HG03469 (cell line): ENCODE data around the gene ZBTB5.
"Not testable (repeated sequence)": the region's sequence is repeated elsewhere in the genome, so short reads cannot be mapped to it uniquely, and the experiment has no call there.

Source experiments
- ATAC-seq: cut with Tn5 transposase; IDR thresholded peaks from one replicate; pipeline ENCODE4 v1.9.1; 2021; ENCODE audit warnings: mild to moderate bottlenecking, moderate library complexity, moderate number of reproducible peaks; ENCODE audit not compliant: unreplicated experiment

Gene ZBTB5

DNA sequence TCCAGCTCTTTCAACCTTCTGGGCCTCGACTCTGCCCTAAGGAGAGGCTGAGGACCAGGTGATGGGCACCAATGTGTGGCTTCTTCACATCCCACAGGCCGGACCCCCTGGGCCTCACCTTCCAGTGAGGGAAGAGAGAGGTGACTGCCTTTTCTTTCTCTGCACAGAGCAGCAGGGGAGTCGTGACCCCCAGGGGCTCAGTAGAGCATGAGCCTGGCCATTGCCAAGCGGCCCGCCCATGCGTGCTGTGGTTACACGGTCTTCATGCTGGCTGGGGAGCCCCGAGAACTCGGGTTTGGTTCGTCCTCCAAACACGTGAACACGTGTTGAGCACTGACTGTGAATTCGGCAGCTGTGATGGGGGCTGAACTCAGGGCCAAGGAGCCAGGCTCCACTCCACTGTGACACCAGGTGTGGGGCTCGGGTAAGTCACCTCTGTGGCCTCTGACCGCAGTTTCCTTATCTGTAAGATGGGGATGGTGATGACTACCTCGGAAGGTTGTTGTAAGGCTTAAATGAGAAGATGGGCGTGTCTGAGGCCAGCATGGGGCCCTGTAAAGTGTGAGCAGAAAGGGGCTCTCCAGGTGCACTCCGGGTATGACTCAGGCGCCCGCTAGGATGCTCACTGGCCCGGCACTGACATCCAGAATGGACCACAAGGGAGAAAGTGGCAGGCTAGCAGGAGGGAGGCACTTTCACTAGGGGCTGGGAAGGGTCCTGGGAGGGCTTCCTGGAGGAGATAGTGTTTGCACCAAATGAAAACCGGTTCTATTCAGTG lies 56.1 kb downstream of the ZBTB5 start:
- peak; percentile 72 for ATAC-seq

DNA sequence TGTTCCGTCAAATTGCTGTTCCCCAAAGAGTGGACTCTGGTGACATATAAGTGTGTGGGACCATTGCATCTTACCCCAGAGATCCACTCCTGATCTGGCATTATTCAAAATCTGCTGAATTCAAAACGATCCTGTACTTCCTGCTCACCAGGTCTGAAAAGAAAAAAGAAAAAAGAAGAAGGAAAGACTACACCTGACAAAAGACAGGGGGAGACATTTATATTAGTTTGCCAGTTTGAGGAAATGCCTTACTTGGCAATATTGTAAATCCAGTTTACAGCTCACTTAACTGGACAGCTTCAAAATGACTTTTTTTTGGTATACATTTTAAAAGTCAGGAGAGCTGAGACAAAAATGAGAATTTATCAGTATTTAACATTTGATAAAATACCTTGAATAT lies 57.8 kb downstream of the ZBTB5 start:
- ATAC-seq: no peak

DNA sequence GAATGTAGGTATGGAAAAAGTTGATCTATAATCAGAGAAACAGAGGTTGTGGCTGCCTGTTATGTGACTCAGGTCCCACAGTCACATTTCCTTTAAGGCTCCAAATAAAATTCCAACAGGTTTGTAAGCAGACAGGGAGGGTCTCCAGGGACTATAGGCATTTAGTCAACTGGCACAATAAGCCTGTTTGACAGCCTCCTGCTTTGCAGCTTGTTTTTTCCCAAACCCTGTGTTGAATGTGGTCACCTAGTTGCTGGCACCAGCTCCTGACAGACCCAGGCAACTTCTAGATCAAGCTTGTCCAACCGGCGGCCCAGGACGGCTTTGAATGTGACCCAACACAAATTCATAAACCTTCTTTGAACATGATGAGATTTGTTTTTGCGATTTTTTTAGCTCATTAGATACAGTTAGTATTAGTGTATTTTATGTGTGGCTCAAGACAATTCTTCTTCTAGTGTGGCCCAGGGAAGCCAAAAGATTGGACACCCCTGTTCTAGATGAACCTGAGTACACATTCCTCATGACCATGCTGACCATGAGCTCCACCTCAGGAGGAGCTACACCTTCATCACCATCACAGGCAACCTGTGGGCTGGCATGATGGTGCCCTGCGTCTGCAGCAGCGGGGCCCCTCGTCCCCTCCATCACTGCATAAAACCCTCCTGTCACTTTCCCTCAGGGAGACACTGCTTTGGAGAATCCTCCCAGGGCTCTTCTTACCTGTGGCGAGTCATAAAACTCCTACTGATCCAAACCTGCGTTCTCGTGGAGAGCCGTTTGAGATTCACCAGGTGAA lies 58.4 kb downstream of the ZBTB5 start:
- no peak for ATAC-seq

DNA sequence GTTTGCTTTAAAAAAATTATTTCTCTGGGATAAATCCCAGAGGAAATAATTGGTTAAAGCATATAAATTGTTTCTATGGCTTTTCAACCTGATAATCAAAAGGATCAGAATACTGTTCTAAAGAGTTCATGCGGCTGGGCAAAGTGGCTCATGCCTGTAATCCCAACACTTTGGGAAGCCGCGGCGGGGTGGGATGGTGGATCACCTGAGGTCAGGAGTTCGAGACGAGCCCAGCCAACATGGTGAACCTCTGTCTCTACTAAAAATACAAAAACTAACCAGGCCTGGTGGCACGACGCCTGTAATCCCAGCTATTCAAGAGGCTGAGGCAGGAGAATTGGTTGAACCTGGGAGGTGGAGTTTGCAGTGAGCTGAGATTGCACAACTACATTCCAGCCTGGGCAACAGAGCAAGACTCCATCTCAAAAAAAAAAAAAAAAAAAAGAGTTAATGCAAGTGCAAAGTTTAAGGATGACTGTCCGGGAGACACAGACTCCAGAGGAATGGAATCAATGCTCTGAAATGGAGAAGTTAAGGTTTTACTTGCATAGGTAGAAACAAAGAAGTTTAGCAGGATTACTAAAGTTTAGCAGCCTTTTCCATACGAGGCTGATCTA lies 59.4 kb downstream of the ZBTB5 start:
- ATAC-seq: no peak

DNA sequence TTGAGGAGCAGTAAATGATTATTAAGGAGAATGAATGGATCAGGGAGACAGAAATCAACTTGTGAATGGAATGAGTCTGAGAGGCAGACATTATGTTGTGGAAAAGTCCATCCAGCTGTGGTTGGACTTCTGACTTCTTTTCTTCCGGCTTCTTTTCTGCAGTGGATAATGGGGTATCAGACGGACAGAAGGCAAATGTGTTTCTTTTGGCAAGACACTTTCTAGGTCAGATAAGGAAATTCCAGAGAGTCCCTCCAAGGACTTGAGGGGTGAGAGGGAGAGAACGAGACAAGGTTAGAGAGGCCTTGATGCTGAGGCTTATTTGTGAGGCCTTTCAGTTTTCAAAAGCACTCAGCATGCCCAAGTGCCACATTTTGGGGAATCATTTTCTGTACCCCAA lies 59.9 kb downstream of the ZBTB5 start:
- no peak for ATAC-seq

DNA sequence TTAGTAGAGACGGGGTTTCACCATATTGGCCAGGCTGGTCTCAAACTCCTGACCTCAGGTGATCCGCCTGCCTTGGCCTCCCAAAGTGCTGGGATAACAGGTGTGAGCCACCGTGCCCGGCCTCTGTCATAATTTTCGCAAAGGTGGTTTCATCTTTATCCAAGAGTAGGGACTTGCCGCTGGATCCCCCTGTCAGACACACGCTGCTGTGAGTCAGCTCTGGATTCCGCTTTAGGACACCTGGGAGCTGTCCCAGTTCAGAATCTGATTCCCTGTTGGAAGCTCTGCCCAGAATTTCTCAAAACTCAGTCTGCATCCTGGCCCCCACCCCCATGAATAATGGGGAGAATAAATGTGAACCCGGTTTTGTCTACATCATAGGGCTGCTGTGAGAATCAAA lies 60.7 kb downstream of the ZBTB5 start:
- no peak for ATAC-seq

DNA sequence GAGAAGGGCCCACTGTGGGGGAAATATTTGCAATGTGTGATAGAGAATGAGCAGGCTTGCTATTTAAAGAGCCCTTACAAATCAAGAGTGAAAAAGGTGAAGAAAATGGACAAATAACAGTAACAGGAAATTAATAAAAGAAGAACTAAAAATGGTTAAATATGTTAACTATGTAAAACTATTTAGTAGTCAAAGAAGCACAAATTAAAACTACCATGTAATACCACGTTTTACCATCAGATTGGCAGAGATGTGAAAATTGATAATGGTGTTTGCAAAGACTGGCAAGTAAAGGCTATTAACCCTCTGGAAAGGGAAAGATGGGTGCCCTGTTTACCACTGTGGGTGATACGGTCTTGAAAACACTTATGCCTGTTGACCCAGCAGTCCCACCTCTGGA lies 65.9 kb downstream of the ZBTB5 start:
- no peak for ATAC-seq

DNA sequence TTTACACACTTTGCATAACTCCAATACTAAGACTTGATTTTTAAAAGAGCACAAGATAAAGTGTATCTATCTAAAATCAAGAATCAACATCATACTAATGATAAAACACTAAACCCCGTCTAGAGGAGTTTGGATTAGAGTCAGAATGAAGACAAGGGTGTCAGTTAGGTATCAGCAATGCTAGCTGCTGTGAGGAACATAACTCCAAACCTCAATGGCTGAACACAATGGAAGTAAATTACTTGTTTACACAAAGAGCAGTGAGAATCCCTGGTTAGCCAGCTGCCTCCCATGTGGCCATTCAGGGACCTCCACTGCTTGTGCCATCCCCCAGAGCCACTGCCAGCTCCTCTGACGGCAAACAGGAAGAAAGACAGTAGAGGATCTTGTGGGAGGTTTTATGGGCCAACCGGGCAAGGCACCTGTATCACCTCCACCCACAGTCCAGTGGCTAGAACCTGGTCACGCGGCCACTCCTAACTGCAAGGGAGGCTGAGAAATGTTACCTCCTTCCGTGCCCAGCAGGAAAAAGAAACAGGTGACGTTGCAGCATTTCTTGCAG lies 66.7 kb downstream of the ZBTB5 start:
- ATAC-seq: no peak

DNA sequence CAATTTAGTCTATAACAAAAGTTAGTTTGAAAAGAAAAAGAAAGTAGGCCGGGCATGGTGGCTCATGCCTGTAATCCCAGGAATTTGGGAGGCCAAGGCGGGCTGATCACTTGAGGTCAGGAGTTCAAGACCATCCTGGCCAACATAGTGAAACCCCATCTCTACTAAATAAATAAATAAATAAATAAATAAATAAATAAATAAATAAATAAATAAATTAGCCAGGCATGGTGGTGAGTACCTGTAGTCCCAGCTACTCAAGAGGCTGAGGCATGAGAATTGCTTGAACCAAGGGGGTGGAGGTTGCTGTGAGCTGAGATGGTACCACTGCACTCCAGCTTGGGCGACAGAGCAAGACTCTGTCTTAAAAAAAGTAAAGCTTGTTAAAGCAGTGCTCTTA lies 67.3 kb downstream of the ZBTB5 start:
- not testable (repeated sequence) for ATAC-seq

DNA sequence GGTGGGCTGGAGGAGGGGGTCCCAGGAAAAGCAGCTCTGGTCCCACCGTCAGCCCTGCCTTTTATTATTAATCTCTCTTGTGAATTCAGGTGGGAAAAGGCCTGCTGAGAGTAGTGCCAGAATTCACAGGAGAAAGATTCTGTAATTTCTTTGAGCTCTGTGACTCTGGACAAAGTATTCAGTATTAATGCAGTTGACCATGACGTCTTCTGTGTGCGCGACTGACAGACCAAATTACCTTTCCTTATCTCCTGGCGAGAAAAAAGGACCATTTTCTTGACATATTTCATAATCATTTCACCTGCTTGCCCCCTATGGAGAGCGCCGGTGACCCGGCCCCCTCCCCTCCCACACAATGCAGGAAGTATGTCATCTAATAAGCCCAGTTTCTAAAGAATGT lies 69.6 kb downstream of the ZBTB5 start:
- ATAC-seq: no peak

DNA sequence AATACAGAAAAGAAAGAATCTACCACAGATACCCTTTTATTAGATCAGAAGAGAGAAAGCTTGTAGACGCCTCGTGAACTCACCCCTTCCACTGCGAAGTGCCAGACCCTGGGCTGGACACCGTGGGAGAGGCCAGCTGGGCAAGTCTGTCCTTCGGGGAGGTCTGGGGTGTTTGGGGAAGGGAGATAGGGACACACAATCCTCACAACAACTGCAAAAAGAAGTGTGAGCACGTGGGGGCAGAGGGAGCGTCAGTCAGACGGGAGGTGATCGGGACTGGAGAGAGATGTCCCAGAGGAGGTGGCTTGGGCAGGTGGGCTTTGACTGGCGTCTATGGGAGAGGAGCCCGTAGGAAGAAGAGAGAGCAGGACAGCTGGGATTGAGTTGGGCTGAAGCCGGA lies 70.0 kb downstream of the ZBTB5 start:
- no peak for ATAC-seq

DNA sequence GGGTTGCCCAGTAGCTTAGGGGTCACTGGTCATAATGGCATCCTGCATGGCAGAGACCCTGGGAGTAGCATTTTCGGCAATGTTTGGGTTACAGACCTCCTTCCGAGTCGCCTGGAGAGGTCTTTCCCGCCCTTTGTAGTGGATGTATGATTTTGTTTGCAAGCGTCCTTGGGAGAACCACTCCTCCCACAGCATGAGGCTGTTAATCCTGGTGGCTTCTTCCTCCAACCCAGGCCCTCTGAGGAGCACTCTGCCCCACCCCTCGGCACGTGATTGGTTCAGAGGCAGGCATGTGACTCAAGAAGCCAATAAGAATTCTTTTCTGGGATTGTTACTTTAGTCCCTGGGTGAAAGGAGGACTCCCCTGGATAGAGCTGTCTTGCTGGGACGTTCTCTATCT lies 73.0 kb downstream of the ZBTB5 start:
- ATAC-seq: no peak

DNA sequence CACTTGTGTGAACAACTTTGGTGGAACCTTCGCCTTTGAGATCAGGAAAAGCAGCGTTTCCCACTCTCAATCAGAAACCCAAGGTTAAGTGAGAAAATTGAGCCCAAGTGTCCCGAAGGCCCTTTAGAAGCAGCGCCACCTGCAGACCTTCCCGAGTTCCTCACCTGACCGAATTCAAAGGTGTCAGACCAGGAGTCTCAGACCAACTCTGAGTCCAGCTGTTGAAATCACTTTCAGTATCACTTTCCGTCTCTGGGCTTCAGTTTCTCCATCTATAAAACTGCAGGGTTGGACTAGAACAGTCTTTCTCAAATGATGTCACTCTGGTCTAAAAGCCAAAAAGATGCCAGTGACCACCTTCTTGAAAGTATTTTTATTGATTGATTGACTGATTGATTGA lies 74.5 kb downstream of the ZBTB5 start:
- ATAC-seq: peak; percentile 56
